Measurements from ENCODE around the gene IQSEC1.

Gene IQSEC1

DNA sequence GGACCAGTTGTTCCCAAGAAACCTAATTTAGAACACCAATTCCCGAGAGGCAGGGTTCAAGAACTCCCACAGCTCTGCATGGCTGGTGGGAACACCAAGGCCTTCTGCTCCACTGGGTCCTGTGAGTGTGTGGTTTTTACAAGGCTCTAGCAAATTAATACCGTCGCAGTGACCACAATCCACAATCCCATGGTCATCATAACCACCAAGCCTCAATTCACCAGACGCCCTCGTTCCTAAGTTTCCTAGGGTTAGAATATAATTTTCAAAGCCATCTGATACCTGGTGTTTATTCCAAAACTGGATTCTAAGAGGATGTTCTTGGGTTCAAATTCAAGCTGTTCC is 116.9 kb downstream of the IQSEC1 start:
- TF ChIP-seq, protein P1, sequence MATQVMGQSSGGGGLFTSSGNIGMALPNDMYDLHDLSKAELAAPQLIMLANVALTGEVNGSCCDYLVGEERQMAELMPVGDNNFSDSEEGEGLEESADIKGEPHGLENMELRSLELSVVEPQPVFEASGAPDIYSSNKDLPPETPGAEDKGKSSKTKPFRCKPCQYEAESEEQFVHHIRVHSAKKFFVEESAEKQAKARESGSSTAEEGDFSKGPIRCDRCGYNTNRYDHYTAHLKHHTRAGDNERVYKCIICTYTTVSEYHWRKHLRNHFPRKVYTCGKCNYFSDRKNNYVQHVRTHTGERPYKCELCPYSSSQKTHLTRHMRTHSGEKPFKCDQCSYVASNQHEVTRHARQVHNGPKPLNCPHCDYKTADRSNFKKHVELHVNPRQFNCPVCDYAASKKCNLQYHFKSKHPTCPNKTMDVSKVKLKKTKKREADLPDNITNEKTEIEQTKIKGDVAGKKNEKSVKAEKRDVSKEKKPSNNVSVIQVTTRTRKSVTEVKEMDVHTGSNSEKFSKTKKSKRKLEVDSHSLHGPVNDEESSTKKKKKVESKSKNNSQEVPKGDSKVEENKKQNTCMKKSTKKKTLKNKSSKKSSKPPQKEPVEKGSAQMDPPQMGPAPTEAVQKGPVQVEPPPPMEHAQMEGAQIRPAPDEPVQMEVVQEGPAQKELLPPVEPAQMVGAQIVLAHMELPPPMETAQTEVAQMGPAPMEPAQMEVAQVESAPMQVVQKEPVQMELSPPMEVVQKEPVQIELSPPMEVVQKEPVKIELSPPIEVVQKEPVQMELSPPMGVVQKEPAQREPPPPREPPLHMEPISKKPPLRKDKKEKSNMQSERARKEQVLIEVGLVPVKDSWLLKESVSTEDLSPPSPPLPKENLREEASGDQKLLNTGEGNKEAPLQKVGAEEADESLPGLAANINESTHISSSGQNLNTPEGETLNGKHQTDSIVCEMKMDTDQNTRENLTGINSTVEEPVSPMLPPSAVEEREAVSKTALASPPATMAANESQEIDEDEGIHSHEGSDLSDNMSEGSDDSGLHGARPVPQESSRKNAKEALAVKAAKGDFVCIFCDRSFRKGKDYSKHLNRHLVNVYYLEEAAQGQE (IDR thresholded peaks at IDR 0.05; ENCODE audit: low read depth), result no peak
- no peak for TF ChIP-seq FOXM1 (IDR thresholded peaks at IDR 0.05; ENCODE audit: borderline replicate concordance, low read depth)
- no peak for TF ChIP-seq CREB1 (IDR thresholded peaks at IDR 0.05; ENCODE audit: low read depth)
- no peak for TF ChIP-seq CEBPB (IDR thresholded peaks at IDR 0.05)

DNA sequence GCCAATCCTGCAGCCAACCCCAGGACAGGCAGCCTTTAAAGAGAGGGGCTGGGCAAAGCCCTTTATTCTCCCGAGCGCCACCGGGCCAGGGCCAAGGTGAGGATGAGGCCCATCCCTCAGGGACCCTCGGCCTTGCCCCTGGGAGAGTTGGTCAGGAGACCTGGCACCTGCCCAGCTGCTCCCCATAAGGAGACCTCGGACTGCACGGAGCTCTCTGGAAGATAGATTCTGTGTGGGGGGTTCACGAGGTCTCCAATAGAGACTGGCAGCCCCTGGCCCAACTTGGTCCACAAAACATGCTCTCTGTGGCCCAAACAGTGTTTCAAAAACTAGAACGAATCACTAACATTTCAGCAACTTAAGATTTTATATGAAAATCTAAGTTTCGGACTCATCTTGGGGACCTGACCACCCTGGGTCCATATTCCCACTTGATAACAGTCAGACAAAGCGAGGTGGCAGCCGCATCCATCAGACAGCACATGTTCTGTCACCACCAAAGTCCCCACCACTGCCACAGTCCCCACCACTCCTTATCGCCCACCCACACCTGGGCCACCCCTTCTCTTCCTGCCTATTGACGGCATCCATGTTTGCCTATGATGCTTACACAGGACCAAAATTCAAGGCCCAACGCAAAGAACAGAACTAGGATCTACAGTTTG is 117.4 kb downstream of the IQSEC1 start:
- no peak for TF ChIP-seq EGR1 (IDR thresholded peaks at IDR 0.05)
- no peak for TF ChIP-seq ZBTB7A (IDR thresholded peaks at IDR 0.05; ENCODE audit: low read depth)
- no peak for TF ChIP-seq RAD21 (IDR thresholded peaks at IDR 0.05; ENCODE audit: low read depth)
- TF ChIP-seq CEBPB (IDR thresholded peaks at IDR 0.05), result no peak
- TF ChIP-seq CREB1 (IDR thresholded peaks at IDR 0.05; ENCODE audit: low read depth), result no peak
- no peak for TF ChIP-seq NFIC (IDR thresholded peaks at IDR 0.05)
- no peak for TF ChIP-seq TAF1 (IDR thresholded peaks at IDR 0.05; ENCODE audit: low read depth)
- TF ChIP-seq YY1 (IDR thresholded peaks at IDR 0.05; ENCODE audit: low read depth), result no peak
- no peak for TF ChIP-seq TCF12 (IDR thresholded peaks at IDR 0.05; ENCODE audit: low read depth)
- no peak for TF ChIP-seq FOXM1 (IDR thresholded peaks at IDR 0.05; ENCODE audit: borderline replicate concordance, low read depth)
- TF ChIP-seq, protein P2, sequence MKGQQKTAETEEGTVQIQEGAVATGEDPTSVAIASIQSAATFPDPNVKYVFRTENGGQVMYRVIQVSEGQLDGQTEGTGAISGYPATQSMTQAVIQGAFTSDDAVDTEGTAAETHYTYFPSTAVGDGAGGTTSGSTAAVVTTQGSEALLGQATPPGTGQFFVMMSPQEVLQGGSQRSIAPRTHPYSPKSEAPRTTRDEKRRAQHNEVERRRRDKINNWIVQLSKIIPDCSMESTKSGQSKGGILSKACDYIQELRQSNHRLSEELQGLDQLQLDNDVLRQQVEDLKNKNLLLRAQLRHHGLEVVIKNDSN (IDR thresholded peaks at IDR 0.05), result no peak
- TF ChIP-seq TEAD4 (IDR thresholded peaks at IDR 0.05), result no peak
- TF ChIP-seq EP300 (IDR thresholded peaks at IDR 0.05; ENCODE audit: borderline replicate concordance), result no peak
- TF ChIP-seq, protein P3, sequence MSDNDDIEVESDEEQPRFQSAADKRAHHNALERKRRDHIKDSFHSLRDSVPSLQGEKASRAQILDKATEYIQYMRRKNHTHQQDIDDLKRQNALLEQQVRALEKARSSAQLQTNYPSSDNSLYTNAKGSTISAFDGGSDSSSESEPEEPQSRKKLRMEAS (IDR thresholded peaks at IDR 0.05), result no peak

DNA sequence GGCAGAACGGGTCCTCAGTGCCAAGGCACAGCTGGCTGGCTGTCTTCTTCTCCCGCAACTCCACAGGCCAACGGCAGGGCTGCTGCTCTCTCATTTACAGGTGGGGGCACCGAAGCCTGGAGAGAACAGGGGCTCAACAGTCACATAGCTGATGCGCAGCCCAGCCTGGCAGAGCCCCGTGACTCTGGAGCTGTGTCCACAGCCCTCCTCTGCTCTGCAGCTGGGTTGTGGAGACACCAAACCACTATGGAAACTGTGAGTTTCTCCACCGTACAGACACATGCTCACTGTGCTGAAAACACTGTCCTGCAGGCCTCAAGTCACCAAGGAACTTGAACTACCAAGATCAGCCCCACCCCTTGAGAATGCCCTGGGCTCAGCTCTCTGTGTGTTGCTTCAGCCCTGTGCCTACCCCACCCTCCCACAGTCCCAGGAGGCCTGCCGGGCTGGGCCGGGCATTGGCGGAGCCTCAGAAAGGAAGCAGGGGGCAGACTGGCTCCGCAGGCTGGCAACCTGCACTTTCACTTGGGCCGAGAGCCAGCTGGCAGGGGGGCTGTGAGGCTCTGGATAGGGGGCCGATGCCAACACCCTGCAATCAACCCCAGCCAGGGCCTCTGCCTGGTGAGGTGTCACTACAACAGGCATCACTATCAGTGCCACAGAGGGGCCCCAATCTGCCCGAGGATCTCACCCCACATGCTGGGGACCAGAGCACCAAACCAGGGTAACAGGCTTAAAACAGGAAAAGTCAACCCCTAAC is 118.2 kb downstream of the IQSEC1 start:
- TF ChIP-seq, protein P3 (IDR thresholded peaks at IDR 0.05), result no peak
- TF ChIP-seq NFIC (IDR thresholded peaks at IDR 0.05), result peak; percentile 91
- TF ChIP-seq TEAD4 (IDR thresholded peaks at IDR 0.05), result no peak
- TF ChIP-seq YY1 (IDR thresholded peaks at IDR 0.05; ENCODE audit: low read depth), result no peak
- TF ChIP-seq TCF12 (IDR thresholded peaks at IDR 0.05; ENCODE audit: low read depth), result 0 out of 2 replicates have a peak, but pooled peaks have one; percentile 15
- peak; percentile 24; the same call in 1 of the 2 replicates for TF ChIP-seq RAD21 (IDR thresholded peaks at IDR 0.05; ENCODE audit: low read depth)
- peak; percentile 21; the same call in 1 of the 2 replicates for TF ChIP-seq CEBPB (IDR thresholded peaks at IDR 0.05)
- TF ChIP-seq ZBTB7A (IDR thresholded peaks at IDR 0.05; ENCODE audit: low read depth), result no peak
- TF ChIP-seq CREB1 (IDR thresholded peaks at IDR 0.05; ENCODE audit: low read depth), result no peak
- TF ChIP-seq TAF1 (IDR thresholded peaks at IDR 0.05; ENCODE audit: low read depth), result no peak
- TF ChIP-seq, protein P2 (IDR thresholded peaks at IDR 0.05), result no peak
- TF ChIP-seq EGR1 (IDR thresholded peaks at IDR 0.05), result no peak
- TF ChIP-seq, protein P1 (IDR thresholded peaks at IDR 0.05; ENCODE audit: low read depth), result no peak
- TF ChIP-seq FOXM1 (IDR thresholded peaks at IDR 0.05; ENCODE audit: borderline replicate concordance, low read depth), result no peak
- no peak for TF ChIP-seq EP300 (IDR thresholded peaks at IDR 0.05; ENCODE audit: borderline replicate concordance)

DNA sequence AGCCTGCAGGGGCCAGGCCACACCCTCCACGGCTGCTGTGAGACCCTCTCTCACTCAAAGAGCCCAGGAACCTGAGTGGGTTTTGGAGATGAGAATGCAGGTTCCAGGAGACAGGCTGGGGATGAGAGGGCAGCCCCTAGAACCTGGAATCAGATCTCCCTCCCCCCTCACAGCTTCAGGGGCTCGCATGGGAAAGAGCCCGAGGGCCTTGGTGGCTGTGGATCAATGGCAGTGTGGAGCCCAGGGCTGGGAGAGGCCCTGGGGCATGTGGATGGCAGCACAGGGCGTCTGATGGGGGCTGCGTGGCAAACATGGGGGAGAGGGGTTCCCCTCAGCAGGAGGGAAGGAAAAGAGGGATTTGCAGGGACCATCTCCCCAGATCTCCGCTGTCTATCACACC is 119.0 kb downstream of the IQSEC1 start:
- no peak for TF ChIP-seq CEBPB (IDR thresholded peaks at IDR 0.05)
- TF ChIP-seq EGR1 (IDR thresholded peaks at IDR 0.05), result no peak
- no peak for TF ChIP-seq YY1 (IDR thresholded peaks at IDR 0.05; ENCODE audit: low read depth)
- TF ChIP-seq RAD21 (IDR thresholded peaks at IDR 0.05; ENCODE audit: low read depth), result no peak
- TF ChIP-seq FOXM1 (IDR thresholded peaks at IDR 0.05; ENCODE audit: borderline replicate concordance, low read depth), result no peak
- no peak for TF ChIP-seq ZBTB7A (IDR thresholded peaks at IDR 0.05; ENCODE audit: low read depth)
- TF ChIP-seq, protein P3 (IDR thresholded peaks at IDR 0.05), result no peak
- TF ChIP-seq, protein P1 (IDR thresholded peaks at IDR 0.05; ENCODE audit: low read depth), result no peak
- no peak for TF ChIP-seq TAF1 (IDR thresholded peaks at IDR 0.05; ENCODE audit: low read depth)
- TF ChIP-seq EP300 (IDR thresholded peaks at IDR 0.05; ENCODE audit: borderline replicate concordance), result no peak

All from Ishikawa (cell line).